ENCODE data around the gene LTBP3.

- TF ChIP-seq SP1 (IDR thresholded peaks at IDR 0.05) (no peak), LEF1 (IDR thresholded peaks at IDR 0.05; ENCODE audit: borderline replicate concordance) (no peak), ZNF384 (IDR thresholded peaks at IDR 0.05) (no peak), CTBP1 (IDR thresholded peaks at IDR 0.05; ENCODE audit: borderline replicate concordance) (no peak), PKNOX1 (IDR thresholded peaks at IDR 0.05) (no peak), FOXK2 (IDR thresholded peaks at IDR 0.05) (no peak)
Observed at GRCh38 chr11:65562020-65562419, 3.9 kb upstream of the LTBP3 start.

Data from HEK293T (cell line).